Pancreas (tissue), 10 donors: Measurements from ENCODE around the gene CDH4. TPM values are rescaled to one million over a fixed set of nuclear protein-coding genes. Genes with fewer than 3 reads are reported as not detected.

Experiments used
- ATAC-seq, 4 donors: fragments of 200-7000 bp; cut with Tn5 transposase; one replicate each; pipeline versions ENCODE4 v1.8.0 to v1.9.1; 2020; ENCODE audit warnings: mild to moderate bottlenecking in 4 of 4, moderate library complexity in 4 of 4
- DNase-seq, 6 donors: peaks; one replicate each; pipeline ENCODE4 v3.0.0-alpha.2; 2020
- FAIRE-seq: peaks from 2 replicates; lab custom pipeline; 2012; peaks lifted over from hg19 to GRCh38; lab: Jason Lieb, UNC
- H3K27ac ChIP-seq, 4 donors: fragments of 200-600 bp; sonication (generic); 1 replicate in 3 of 4; 2 replicates in 1 of 4; pipeline versions ENCODE4 v1.5.0 to v1.8.0; 2020
- H3K27me3 ChIP-seq, 4 donors: fragments of 200-600 bp; one replicate each; pipeline ENCODE4 v1.8.0; 2021
- H3K36me3 ChIP-seq, 3 donors: fragments of 200-600 bp; sonication (generic) in 1 of 3; one replicate each; pipeline versions ENCODE4 v1.5.0 to v1.8.0; 2020 to 2021
- H3K4me1 ChIP-seq, 3 donors: fragments of 200-600 bp; one replicate each; pipeline ENCODE4 v1.8.0; 2021
- H3K4me3 ChIP-seq, 4 donors: fragments of 200-600 bp; sonication (generic) in 2 of 4; one replicate each; pipeline versions ENCODE4 v1.5.0 to v1.8.0; 2020 to 2021
- H3K9me3 ChIP-seq, 4 donors: fragments of 200-600 bp; one replicate each; pipeline ENCODE4 v1.8.0; 2021
- CTCF ChIP-seq, 4 donors: fragments of 200-600 bp; sonication (generic) in 3 of 4; IDR thresholded peaks; one replicate each; pipeline versions ENCODE4 v1.5.0 to v1.8.0; 2021; ENCODE audit warnings: antibody characterized with exemption in 4 of 4
- WGBS, 2 donors: extraction: QIAGEN DNeasy Blood & Tissue Kit; methylation state at CpG; one replicate each; pipeline ENCODE4 v1.1.7; 2013; 5-methylcytosine and 5-hydroxymethylcytosine counted together
- intact Hi-C, 3 donors: fragments of 100-400 bp; cut with DNase I; formaldehyde crosslinking; loops; one replicate each; pipeline versions ENCODE4 v1.11.1 to v1.14.2; 2022
- polyA plus RNA-seq, 2 donors: library from polyadenylated mRNA; stranded (reverse); fragments of 200-250 nt; gene quantifications; one replicate each; pipeline ENCODE4 v1.2.3, GENCODE V29; 2013
- total RNA-seq, 6 donors: library from RNA; stranded (reverse); fragmentation: NEBNext Ultra II Directional in 4 of 6; extraction: Animal tissue kit (Norgen Biotek cat#: 25700) in 4 of 6; gene quantifications; one replicate each; pipeline versions ENCODE4 v1.2.1 to v1.2.4, GENCODE V29; 2021 to 2023
- donor health status: healthy with polysubstance abuse.
- donor health status: DM: no; HTN: no; CAD: no; lungs with moderate emphysema.
- donor health status: DM: no; HTN: no; CAD: no.
- donor health status: control.
- donor health status: control.
- donor health status: Bipolar disorder and iron deficiency.
- donor health status: DM: yes; HTN: yes; CAD: no.
- donor health status: DM: no; HTN: no; CAD: no.
- donor health status: DM: no; HTN: no; CAD: no.
- donor health status: DM: yes; HTN: yes; CAD: no.

Gene CDH4
- total and polyA plus RNA-seq, 8 donors: 0.04 to 1.4 (median 0.27) TPM

GRCh38 chr20:61645732-61646131, 393.7 kb downstream of the CDH4 start:
- Histone ChIP-seq H3K27me3 (no peaks in the 10 kb centered on the region), H3K4me1 (no peaks in the 10 kb centered on the region), H3K9me3 (no peaks in the 10 kb centered on the region), H3K36me3 (no peaks in the 10 kb centered on the region), H3K27ac (no peak overlapping the region), H3K4me3 (no peak overlapping the region)
- intact Hi-C loops: no loop called here
- DNase-seq: no peak
- no peak for FAIRE-seq
- no peak for TF ChIP-seq CTCF (IDR thresholded peaks at IDR 0.05)
- ATAC-seq: no peak
- 69 to 72% methylated on average over 1 of the region's 1 CpG for WGBS, 2 donors

- TF ChIP-seq CTCF (IDR thresholded peaks at IDR 0.05): no peak
- DNase-seq (no peak), FAIRE-seq (no peak)
Observed at GRCh38 chr20:61646453-61646852, 394.4 kb downstream of the CDH4 start.

GRCh38 chr20:61646986-61647385, 394.9 kb downstream of the CDH4 start:
- ATAC-seq: no peak
- no peaks in the 10 kb centered on the region for H3K4me1 ChIP-seq
- no peak for TF ChIP-seq CTCF (IDR thresholded peaks at IDR 0.05)
- 60 to 74% methylated on average over 8 of the region's 8 CpGs for WGBS, 2 donors
- no peak for FAIRE-seq
- intact Hi-C loops: no loop called here
- H3K9me3 ChIP-seq: no peaks in the 10 kb centered on the region
- no peaks in the 10 kb centered on the region for H3K27me3 ChIP-seq
- no peak overlapping the region for H3K27ac ChIP-seq
- no peak overlapping the region for H3K4me3 ChIP-seq
- H3K36me3 ChIP-seq: no peaks in the 10 kb centered on the region
- DNase-seq: no peak

More at GRCh38 chr20:61646453-61646852, 394.4 kb downstream of the CDH4 start:
- intact Hi-C loops: no loop called here
- H3K36me3 ChIP-seq: no peaks in the 10 kb centered on the region
- H3K9me3 ChIP-seq: no peaks in the 10 kb centered on the region
- no peak overlapping the region for H3K4me3 ChIP-seq
- no peak for ATAC-seq
- no peaks in the 10 kb centered on the region for H3K4me1 ChIP-seq
- 67 to 78% methylated on average over 8 of the region's 8 CpGs for WGBS, 2 donors
- no peak overlapping the region for H3K27ac ChIP-seq
- H3K27me3 ChIP-seq: no peaks in the 10 kb centered on the region

GRCh38 chr20:61647702-61648101, 395.6 kb downstream of the CDH4 start:
- H3K9me3 ChIP-seq: no peaks in the 10 kb centered on the region
- FAIRE-seq: no peak
- 35 to 49% methylated on average over 8 of the region's 8 CpGs for WGBS, 2 donors
- no peak overlapping the region for H3K27ac ChIP-seq
- no peak for TF ChIP-seq CTCF (IDR thresholded peaks at IDR 0.05)
- no peaks in the 10 kb centered on the region for H3K4me1 ChIP-seq
- DNase-seq: no peak
- no peak for ATAC-seq
- no peaks in the 10 kb centered on the region for H3K36me3 ChIP-seq
- H3K27me3 ChIP-seq: no peaks in the 10 kb centered on the region
- no peak overlapping the region for H3K4me3 ChIP-seq
- intact Hi-C loops: no loop called here

- Histone ChIP-seq H3K4me1 (no peaks in the 10 kb centered on the region), H3K27ac (no peak overlapping the region), H3K4me3 (no peak overlapping the region), H3K36me3 (no peaks in the 10 kb centered on the region), H3K27me3 (no peaks in the 10 kb centered on the region), H3K9me3 (no peaks in the 10 kb centered on the region)
- 53 to 64% methylated on average over 25 of the region's 25 CpGs for WGBS, 2 donors
- no peak for ATAC-seq
- intact Hi-C loops: no loop called here
- no peak for FAIRE-seq
- no peak for TF ChIP-seq CTCF (IDR thresholded peaks at IDR 0.05)
- no peak for DNase-seq
Observed at GRCh38 chr20:61649105-61649859, 397.2 kb downstream of the CDH4 start.
